HEK293 (cell line): ENCODE results near the gene TP53BP2.

ENCODE experiments used
- GFI1B ChIP-seq: fragments of 450-650 bp; formaldehyde crosslinking; IDR thresholded peaks from 2 replicates; pipeline ENCODE4 v1.5.1; 2016; ENCODE audit warnings: missing biosample characterization, missing genetic modification characterization
- KLF10 ChIP-seq: fragments of 450-650 bp; IDR thresholded peaks from 2 replicates; pipeline ENCODE4 v1.5.1; 2018; ENCODE audit warnings: missing biosample characterization, mild to moderate bottlenecking, missing genetic modification characterization
- REPIN1 ChIP-seq: fragments of 450-650 bp; formaldehyde crosslinking; IDR thresholded peaks from 2 replicates; pipeline ENCODE4 v1.5.1; 2017; ENCODE audit warnings: missing biosample characterization, missing genetic modification characterization, low read depth
- SCRT2 ChIP-seq: fragments of 450-650 bp; formaldehyde crosslinking; IDR thresholded peaks from 2 replicates; pipeline ENCODE4 v1.5.1; 2016; ENCODE audit warnings: missing biosample characterization, missing genetic modification characterization
- SP3 ChIP-seq: fragments of 450-650 bp; formaldehyde crosslinking; IDR thresholded peaks from 2 replicates; pipeline ENCODE4 v1.5.1; 2016; ENCODE audit warnings: missing biosample characterization, missing genetic modification characterization
- ZBTB21 ChIP-seq: fragments of 450-650 bp; formaldehyde crosslinking; IDR thresholded peaks from 2 replicates; pipeline ENCODE4 v1.5.1; 2017; ENCODE audit warnings: missing biosample characterization, missing genetic modification characterization
- ZBTB48 ChIP-seq: fragments of 450-650 bp; formaldehyde crosslinking; IDR thresholded peaks from 2 replicates; pipeline ENCODE4 v1.5.1; 2016; ENCODE audit warnings: missing biosample characterization, missing genetic modification characterization
- ZBTB7A ChIP-seq: fragments of 450-650 bp; formaldehyde crosslinking; IDR thresholded peaks from 2 replicates; pipeline ENCODE4 v1.5.1; 2016; ENCODE audit warnings: low read depth, missing biosample characterization, missing genetic modification characterization
- ZNF157 ChIP-seq: fragments of 450-650 bp; formaldehyde crosslinking; IDR thresholded peaks from 2 replicates; pipeline ENCODE4 v1.5.1; 2016; ENCODE audit warnings: missing biosample characterization, missing genetic modification characterization
- ZNF211 ChIP-seq: fragments of 450-650 bp; formaldehyde crosslinking; IDR thresholded peaks from 2 replicates; pipeline ENCODE4 v1.5.1; 2016; ENCODE audit warnings: low read depth, missing biosample characterization, missing genetic modification characterization
- ZNF23 ChIP-seq: fragments of 450-650 bp; formaldehyde crosslinking; IDR thresholded peaks from 2 replicates; pipeline ENCODE4 v1.5.1; 2016; ENCODE audit warnings: missing biosample characterization, missing genetic modification characterization, borderline replicate concordance
- ZNF24 ChIP-seq: fragments of 450-650 bp; formaldehyde crosslinking; IDR thresholded peaks from 2 replicates; pipeline ENCODE4 v1.5.1; 2016; ENCODE audit warnings: missing biosample characterization, missing genetic modification characterization
- ZNF248 ChIP-seq: fragments of 450-650 bp; formaldehyde crosslinking; IDR thresholded peaks from 2 replicates; pipeline ENCODE4 v1.5.1; 2017; ENCODE audit warnings: missing biosample characterization, missing genetic modification characterization
- ZNF324 ChIP-seq: fragments of 450-650 bp; formaldehyde crosslinking; IDR thresholded peaks from 2 replicates; pipeline ENCODE4 v1.5.1; 2016; ENCODE audit warnings: missing biosample characterization, missing genetic modification characterization
- ZNF350 ChIP-seq: fragments of 450-650 bp; formaldehyde crosslinking; IDR thresholded peaks from 2 replicates; pipeline ENCODE4 v1.5.0; 2017; ENCODE audit warnings: missing biosample characterization, mild to moderate bottlenecking, missing genetic modification characterization
- ZNF366 ChIP-seq: fragments of 450-650 bp; formaldehyde crosslinking; conservative IDR thresholded peaks from 2 replicates; pipeline ENCODE4 v1.5.1; 2016; ENCODE audit warnings: missing biosample characterization, missing genetic modification characterization
- ZNF398 ChIP-seq: fragments of 450-650 bp; formaldehyde crosslinking; IDR thresholded peaks from 2 replicates; pipeline ENCODE4 v1.5.1; 2017; ENCODE audit warnings: missing biosample characterization, missing genetic modification characterization
- ZNF423 ChIP-seq: fragments of 450-650 bp; formaldehyde crosslinking; IDR thresholded peaks from 2 replicates; pipeline ENCODE4 v1.5.1; 2016; ENCODE audit warnings: missing biosample characterization, missing genetic modification characterization
- ZNF555 ChIP-seq: fragments of 450-650 bp; formaldehyde crosslinking; conservative IDR thresholded peaks from 2 replicates; pipeline ENCODE4 v1.5.1; 2017; ENCODE audit warnings: missing biosample characterization, mild to moderate bottlenecking, missing genetic modification characterization, inconsistent platforms
- ZNF561 ChIP-seq: fragments of 450-650 bp; IDR thresholded peaks from 2 replicates; pipeline ENCODE4 v1.5.1; 2018; ENCODE audit warnings: missing biosample characterization, missing genetic modification characterization, borderline replicate concordance
- ZNF654 ChIP-seq: fragments of 450-650 bp; formaldehyde crosslinking; IDR thresholded peaks from 2 replicates; pipeline ENCODE4 v1.5.1; 2016; ENCODE audit warnings: low read depth, missing biosample characterization, missing genetic modification characterization
- ZNF658 ChIP-seq: fragments of 450-650 bp; formaldehyde crosslinking; IDR thresholded peaks from 2 replicates; pipeline ENCODE4; 2016; ENCODE audit warnings: missing biosample characterization, missing genetic modification characterization
- ZNF670 ChIP-seq: fragments of 450-650 bp; formaldehyde crosslinking; IDR thresholded peaks from 2 replicates; pipeline ENCODE4 v1.5.1; 2016; ENCODE audit warnings: missing biosample characterization, missing genetic modification characterization, low read depth
- ZNF707 ChIP-seq: fragments of 450-650 bp; formaldehyde crosslinking; IDR thresholded peaks from 2 replicates; pipeline ENCODE4 v1.5.1; 2016; ENCODE audit warnings: missing biosample characterization, missing genetic modification characterization
- ZNF792 ChIP-seq: fragments of 450-650 bp; formaldehyde crosslinking; IDR thresholded peaks from 2 replicates; pipeline ENCODE4 v1.5.1; 2016; ENCODE audit warnings: missing biosample characterization, missing genetic modification characterization
- ZNF843 ChIP-seq: fragments of 450-650 bp; formaldehyde crosslinking; IDR thresholded peaks from 2 replicates; pipeline ENCODE4 v1.5.1; 2016; ENCODE audit warnings: missing biosample characterization, missing genetic modification characterization
- ZSCAN16 ChIP-seq: fragments of 450-650 bp; formaldehyde crosslinking; IDR thresholded peaks from 2 replicates; pipeline ENCODE4 v1.5.1; 2016; ENCODE audit warnings: missing biosample characterization, missing genetic modification characterization
- ZXDB ChIP-seq: fragments of 450-650 bp; formaldehyde crosslinking; IDR thresholded peaks from 2 replicates; pipeline ENCODE4 v1.5.1; 2016; ENCODE audit warnings: missing biosample characterization, missing genetic modification characterization
- TF ChIP-seq, protein P1 (sequence below): fragments of 450-650 bp; IDR thresholded peaks from 2 replicates; pipeline ENCODE4 v1.5.1; 2018; ENCODE audit warnings: missing biosample characterization, missing genetic modification characterization
- TF ChIP-seq, protein P2 (sequence below): fragments of 450-650 bp; formaldehyde crosslinking; IDR thresholded peaks from 2 replicates; pipeline ENCODE4 v1.5.1; 2016; ENCODE audit warnings: missing biosample characterization, missing genetic modification characterization, low read depth
- TF ChIP-seq, protein P3 (sequence below): fragments of 450-650 bp; formaldehyde crosslinking; IDR thresholded peaks from 2 replicates; pipeline ENCODE4 v1.5.1; 2017; ENCODE audit warnings: missing biosample characterization, missing genetic modification characterization
- TF ChIP-seq, protein P4 (sequence below): fragments of 450-650 bp; formaldehyde crosslinking; IDR thresholded peaks from 2 replicates; pipeline ENCODE4 v1.5.1; 2016; ENCODE audit warnings: missing biosample characterization, missing genetic modification characterization

Gene TP53BP2

DNA sequence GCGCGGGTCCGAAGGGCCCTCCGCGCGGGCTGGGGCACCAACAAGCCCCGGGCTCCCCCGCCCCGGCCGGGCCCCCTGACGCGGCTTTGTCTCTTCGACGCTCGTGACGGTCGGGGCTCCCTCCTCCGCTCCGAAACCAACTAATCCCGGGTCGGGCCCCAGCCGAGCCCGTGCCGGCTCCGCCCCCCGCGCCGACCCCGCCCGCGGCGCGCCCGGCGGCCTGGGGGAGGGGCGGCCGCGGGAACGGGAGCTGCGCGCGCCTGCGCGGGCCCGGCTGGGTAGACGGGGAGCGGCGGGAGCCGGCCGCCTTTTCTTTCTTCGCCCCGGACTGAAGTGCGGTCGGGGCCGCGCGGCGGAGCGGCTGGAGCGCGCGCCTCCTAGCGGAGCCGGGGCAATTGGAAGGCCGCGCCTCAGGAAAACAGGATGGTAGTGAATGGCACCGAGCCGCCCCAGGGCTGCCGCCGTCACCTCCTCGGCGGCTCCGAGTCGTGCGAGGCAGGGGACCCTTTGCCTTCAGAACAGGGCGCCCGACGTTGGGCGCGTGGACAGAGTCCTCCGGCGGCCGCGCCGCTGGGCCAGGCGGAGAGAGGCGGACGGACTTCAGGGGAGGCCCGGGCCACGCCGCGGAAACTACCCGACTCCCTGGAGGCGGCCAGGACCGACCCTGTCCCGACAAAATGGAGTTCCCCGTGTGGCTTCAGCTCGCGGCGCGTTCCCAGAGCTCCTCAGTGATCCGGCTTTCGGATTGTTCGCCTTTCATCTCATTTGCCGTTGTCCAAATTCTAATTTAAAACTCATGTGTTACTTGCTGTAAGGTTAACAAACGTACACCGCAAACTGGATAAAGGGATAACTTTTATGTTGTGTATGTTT, at the start of gene TP53BP2 (continued):
- TF ChIP-seq KLF10 (tag by site-specific recombination) (peak; percentile 95), ZNF23 (tag by site-specific recombination) (no peak), ZNF24 (tag by site-specific recombination) (peak; percentile 81), ZBTB7A (tag by site-specific recombination) (peak; percentile 93), ZNF423 (no peak), ZNF707 (tag by site-specific recombination) (no peak), ZNF792 (tag by site-specific recombination) (peak; percentile 93), ZNF654 (tag by site-specific recombination) (no peak), ZNF211 (tag by site-specific recombination) (no peak), ZSCAN16 (tag by site-specific recombination) (0 out of 2 replicates have a peak, but pooled peaks have one; percentile 56), ZNF350 (tag by site-specific recombination) (no peak), ZNF555 (tag by site-specific recombination) (no peak), ZNF843 (tag by site-specific recombination) (peak; percentile 78; the same call in 1 of the 2 replicates), ZNF658 (no peak), ZBTB48 (tag by site-specific recombination) (peak; percentile 89), ZXDB (tag by site-specific recombination) (peak; percentile 96), GFI1B (tag by site-specific recombination) (no peak), ZNF670 (no peak), ZNF248 (tag by site-specific recombination) (no peak), ZBTB21 (peak; percentile 39; the same call in 1 of the 2 replicates), ZNF398 (tag by site-specific recombination) (no peak), ZNF324 (tag by site-specific recombination) (peak; percentile 96), ZNF561 (peak; percentile 89), SP3 (tag by site-specific recombination) (peak; percentile 43), REPIN1 (peak; percentile 96), ZNF157 (tag by site-specific recombination) (no peak), SCRT2 (tag by site-specific recombination) (peak; percentile 42; the same call in 1 of the 2 replicates), ZNF366 (tag by site-specific recombination) (peak; percentile 80)
- TF ChIP-seq, protein P1, sequence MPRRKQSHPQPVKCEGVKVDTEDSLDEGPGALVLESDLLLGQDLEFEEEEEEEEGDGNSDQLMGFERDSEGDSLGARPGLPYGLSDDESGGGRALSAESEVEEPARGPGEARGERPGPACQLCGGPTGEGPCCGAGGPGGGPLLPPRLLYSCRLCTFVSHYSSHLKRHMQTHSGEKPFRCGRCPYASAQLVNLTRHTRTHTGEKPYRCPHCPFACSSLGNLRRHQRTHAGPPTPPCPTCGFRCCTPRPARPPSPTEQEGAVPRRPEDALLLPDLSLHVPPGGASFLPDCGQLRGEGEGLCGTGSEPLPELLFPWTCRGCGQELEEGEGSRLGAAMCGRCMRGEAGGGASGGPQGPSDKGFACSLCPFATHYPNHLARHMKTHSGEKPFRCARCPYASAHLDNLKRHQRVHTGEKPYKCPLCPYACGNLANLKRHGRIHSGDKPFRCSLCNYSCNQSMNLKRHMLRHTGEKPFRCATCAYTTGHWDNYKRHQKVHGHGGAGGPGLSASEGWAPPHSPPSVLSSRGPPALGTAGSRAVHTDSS, result no peak
- TF ChIP-seq, protein P2, sequence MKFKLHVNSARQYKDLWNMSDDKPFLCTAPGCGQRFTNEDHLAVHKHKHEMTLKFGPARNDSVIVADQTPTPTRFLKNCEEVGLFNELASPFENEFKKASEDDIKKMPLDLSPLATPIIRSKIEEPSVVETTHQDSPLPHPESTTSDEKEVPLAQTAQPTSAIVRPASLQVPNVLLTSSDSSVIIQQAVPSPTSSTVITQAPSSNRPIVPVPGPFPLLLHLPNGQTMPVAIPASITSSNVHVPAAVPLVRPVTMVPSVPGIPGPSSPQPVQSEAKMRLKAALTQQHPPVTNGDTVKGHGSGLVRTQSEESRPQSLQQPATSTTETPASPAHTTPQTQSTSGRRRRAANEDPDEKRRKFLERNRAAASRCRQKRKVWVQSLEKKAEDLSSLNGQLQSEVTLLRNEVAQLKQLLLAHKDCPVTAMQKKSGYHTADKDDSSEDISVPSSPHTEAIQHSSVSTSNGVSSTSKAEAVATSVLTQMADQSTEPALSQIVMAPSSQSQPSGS (tag by site-specific recombination), result no peak
- TF ChIP-seq, protein P3, sequence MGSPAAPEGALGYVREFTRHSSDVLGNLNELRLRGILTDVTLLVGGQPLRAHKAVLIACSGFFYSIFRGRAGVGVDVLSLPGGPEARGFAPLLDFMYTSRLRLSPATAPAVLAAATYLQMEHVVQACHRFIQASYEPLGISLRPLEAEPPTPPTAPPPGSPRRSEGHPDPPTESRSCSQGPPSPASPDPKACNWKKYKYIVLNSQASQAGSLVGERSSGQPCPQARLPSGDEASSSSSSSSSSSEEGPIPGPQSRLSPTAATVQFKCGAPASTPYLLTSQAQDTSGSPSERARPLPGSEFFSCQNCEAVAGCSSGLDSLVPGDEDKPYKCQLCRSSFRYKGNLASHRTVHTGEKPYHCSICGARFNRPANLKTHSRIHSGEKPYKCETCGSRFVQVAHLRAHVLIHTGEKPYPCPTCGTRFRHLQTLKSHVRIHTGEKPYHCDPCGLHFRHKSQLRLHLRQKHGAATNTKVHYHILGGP (tag by site-specific recombination), result no peak
- TF ChIP-seq, protein P4, sequence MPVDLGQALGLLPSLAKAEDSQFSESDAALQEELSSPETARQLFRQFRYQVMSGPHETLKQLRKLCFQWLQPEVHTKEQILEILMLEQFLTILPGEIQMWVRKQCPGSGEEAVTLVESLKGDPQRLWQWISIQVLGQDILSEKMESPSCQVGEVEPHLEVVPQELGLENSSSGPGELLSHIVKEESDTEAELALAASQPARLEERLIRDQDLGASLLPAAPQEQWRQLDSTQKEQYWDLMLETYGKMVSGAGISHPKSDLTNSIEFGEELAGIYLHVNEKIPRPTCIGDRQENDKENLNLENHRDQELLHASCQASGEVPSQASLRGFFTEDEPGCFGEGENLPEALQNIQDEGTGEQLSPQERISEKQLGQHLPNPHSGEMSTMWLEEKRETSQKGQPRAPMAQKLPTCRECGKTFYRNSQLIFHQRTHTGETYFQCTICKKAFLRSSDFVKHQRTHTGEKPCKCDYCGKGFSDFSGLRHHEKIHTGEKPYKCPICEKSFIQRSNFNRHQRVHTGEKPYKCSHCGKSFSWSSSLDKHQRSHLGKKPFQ (tag by site-specific recombination), result no peak
